HUES48 (cell line): Measurements from ENCODE around the gene U2AF1L4.

ENCODE experiments used
- H3K27ac ChIP-seq: one replicate; pipeline ENCODE4 v1.7.0; 2013; ENCODE audit warnings: low read depth, low read length, inconsistent platforms
- H3K27me3 ChIP-seq: 2 replicates; pipeline ENCODE4 v1.6.1; 2013; ENCODE audit warnings: mild to moderate bottlenecking, low read length; ENCODE audit not compliant: control insufficient read depth, insufficient read depth
- H3K36me3 ChIP-seq: 2 replicates; pipeline ENCODE4 v1.6.1; 2013; ENCODE audit warnings: low read length; ENCODE audit not compliant: control insufficient read depth, insufficient read depth
- H3K4me1 ChIP-seq: 2 replicates; pipeline ENCODE4 v1.6.1; 2013; ENCODE audit warnings: mild to moderate bottlenecking, low read length; ENCODE audit not compliant: control insufficient read depth, insufficient read depth
- H3K4me3 ChIP-seq: 2 replicates; pipeline ENCODE4 v1.5.1; 2013; ENCODE audit warnings: mild to moderate bottlenecking, low read depth, low read length
- H3K9ac ChIP-seq: 2 replicates; pipeline ENCODE4 v1.6.1; 2013; ENCODE audit warnings: mild to moderate bottlenecking, low read depth, low read length, moderate library complexity
- H3K9me3 ChIP-seq: 2 replicates; pipeline ENCODE4 v1.6.1; 2013; ENCODE audit warnings: low read length; ENCODE audit not compliant: control insufficient read depth, insufficient read depth

Gene U2AF1L4

DNA sequence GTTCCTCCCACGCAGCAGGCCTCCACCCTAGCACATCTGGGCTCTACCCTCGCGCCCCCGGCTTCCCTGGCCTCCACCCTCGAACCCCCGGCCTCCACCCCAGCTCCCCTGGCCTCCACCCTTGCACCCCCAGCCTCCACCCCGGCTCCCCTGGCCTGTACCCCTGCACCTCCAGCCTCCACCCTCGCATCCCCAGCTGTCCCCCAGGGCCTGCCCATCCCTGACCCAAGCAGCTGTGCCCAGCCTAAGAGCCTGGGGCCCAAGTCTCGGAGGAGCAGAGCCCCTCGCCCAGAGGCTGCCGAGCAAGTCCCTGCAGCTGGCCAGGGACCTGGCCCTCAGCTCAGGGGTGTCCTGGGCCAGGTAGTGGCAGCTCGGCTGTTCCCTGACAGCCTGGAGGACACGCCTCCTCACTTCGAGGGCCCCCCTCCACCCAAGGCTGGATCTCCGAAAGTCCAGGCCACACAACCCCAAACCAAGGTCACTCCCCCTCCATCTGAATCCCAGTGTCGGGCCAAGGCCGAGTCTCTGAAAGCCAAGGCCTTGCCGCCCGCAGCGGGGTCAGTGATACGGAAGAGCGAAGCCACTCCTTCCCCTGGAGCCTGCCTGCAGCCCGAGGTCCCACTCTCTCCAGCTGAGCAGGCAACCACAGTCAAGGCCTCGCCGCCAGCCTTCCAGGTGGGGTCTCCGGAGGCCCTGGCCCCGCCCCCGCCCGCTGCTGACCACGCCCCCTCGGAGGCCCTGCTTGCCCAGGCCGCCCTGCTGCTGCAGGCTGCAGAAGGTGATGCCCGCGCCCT lies 22.3 kb upstream of the U2AF1L4 start:
- no peak overlapping the region for H3K4me3 ChIP-seq
- no peaks in the 10 kb centered on the region for H3K27me3 ChIP-seq
- no peak overlapping the region for H3K9ac ChIP-seq
- H3K36me3 ChIP-seq: peaks cover 20% of the 10 kb centered on the region
- H3K9me3 ChIP-seq: no peaks in the 10 kb centered on the region
- H3K27ac ChIP-seq: no peak overlapping the region
- no peaks in the 10 kb centered on the region; the same call in 1 of the 2 replicates for H3K4me1 ChIP-seq

DNA sequence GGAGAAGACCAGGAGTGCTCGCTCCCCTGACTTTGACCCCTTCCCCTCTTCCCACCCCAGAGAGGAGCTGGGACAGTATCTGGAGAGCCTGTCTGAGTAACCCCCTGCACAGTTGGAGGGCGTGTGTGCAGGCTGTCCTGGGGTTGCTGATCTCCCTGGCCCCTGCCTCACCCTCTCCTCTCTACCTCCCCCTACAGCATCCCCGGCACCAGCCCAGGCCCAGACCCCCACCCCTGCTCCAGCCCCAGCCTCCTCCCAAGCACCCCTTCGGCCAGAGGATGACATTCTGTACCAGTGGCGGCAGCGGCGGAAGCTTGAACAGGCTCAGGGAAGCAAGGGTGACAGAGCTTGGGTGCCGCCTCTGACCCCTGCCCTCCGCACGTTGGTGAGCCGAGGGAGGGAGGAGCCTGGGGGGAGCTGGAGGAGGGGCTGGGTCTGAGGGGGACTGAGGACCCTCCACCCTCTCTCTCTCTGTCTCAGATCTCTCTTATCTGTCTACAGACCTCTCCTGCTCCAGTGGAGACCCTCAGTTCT lies 21.4 kb upstream of the U2AF1L4 start:
- Histone ChIP-seq H3K36me3 (peaks cover 29% of the 10 kb centered on the region), H3K9me3 (no peaks in the 10 kb centered on the region), H3K4me1 (no peaks in the 10 kb centered on the region; the same call in 1 of the 2 replicates), H3K27me3 (no peaks in the 10 kb centered on the region), H3K27ac (no peak overlapping the region), H3K4me3 (no peak overlapping the region), H3K9ac (no peak overlapping the region)

- H3K36me3 ChIP-seq: peaks cover 41% of the 10 kb centered on the region
- no peak overlapping the region for H3K9ac ChIP-seq
- no peaks in the 10 kb centered on the region for H3K9me3 ChIP-seq
- no peak overlapping the region for H3K4me3 ChIP-seq
- no peaks in the 10 kb centered on the region; the same call in 1 of the 2 replicates for H3K4me1 ChIP-seq
- H3K27me3 ChIP-seq: no peaks in the 10 kb centered on the region
- H3K27ac ChIP-seq: no peak overlapping the region
Measured at GRCh38 chr19:35764432-35765315, 19.5 kb upstream of the U2AF1L4 start.

- Histone ChIP-seq H3K36me3 (peaks cover 37% of the 10 kb centered on the region), H3K4me1 (peaks cover 9% of the 10 kb centered on the region; the same call in 1 of the 2 replicates), H3K9ac (no peak overlapping the region), H3K9me3 (no peaks in the 10 kb centered on the region), H3K27ac (no peak overlapping the region), H3K4me3 (no peak overlapping the region), H3K27me3 (no peaks in the 10 kb centered on the region; the same call in 1 of the 2 replicates)
Measured at GRCh38 chr19:35760711-35761349, 15.6 kb upstream of the U2AF1L4 start.

- Histone ChIP-seq H3K9me3 (no peaks in the 10 kb centered on the region), H3K4me1 (peaks cover 9% of the 10 kb centered on the region; the same call in 1 of the 2 replicates), H3K27ac (no peak overlapping the region), H3K9ac (no peak overlapping the region), H3K27me3 (peaks cover 3% of the 10 kb centered on the region; the same call in 1 of the 2 replicates), H3K36me3 (peaks cover 31% of the 10 kb centered on the region), H3K4me3 (no peak overlapping the region)
Measured at GRCh38 chr19:35759697-35760096, 14.5 kb upstream of the U2AF1L4 start.

- Histone ChIP-seq H3K4me3 (peak within 1 kb of the TSS; percentile 98), H3K36me3 (peaks cover 23% of the 10 kb centered on the region), H3K4me1 (peaks cover 9% of the 10 kb centered on the region; the same call in 1 of the 2 replicates), H3K9ac (peak within 1 kb of the TSS; percentile 89), H3K9me3 (no peaks in the 10 kb centered on the region), H3K27me3 (peaks cover 3% of the 10 kb centered on the region; the same call in 1 of the 2 replicates), H3K27ac (peak within 1 kb of the TSS; percentile 85)
Measured at GRCh38 chr19:35757749-35758608, 12.8 kb upstream of the U2AF1L4 start, which contains the start of gene PROSER3. TSS of gene PROSER3 (plus strand) at chr19:35758176. CDS start at chr19:35758216, 40 bp downstream.

DNA sequence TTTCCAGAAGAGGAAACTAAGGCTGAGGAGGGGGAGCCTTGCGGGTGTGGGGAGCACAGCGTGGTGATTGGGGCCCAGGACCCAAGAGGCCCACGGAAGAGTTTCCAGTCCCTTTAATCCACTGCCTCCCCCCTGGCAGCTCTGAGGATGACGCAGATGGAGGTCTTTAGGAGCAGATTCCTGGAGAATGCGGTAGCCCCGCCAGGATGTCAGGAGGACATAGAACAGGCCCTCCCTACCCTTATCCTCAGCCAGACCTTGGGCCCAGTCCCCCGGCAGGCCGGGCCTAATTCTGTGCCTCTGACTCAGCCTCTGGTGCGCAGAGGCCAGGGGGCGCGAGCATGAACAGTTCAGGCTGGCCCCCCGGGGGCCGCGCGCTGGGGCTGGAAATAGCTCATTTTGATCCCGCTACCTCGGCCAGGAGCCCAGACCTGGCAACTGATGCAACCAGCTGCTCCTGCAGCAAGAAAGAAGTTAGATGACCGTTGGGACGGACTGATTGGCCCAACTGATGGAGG lies 12.1 kb upstream of the U2AF1L4 start:
- Histone ChIP-seq H3K27me3 (peaks cover 3% of the 10 kb centered on the region; the same call in 1 of the 2 replicates), H3K27ac (peak overlapping the region; percentile 85), H3K9ac (peak overlapping the region; percentile 28), H3K9me3 (no peaks in the 10 kb centered on the region), H3K4me1 (peaks cover 9% of the 10 kb centered on the region; the same call in 1 of the 2 replicates), H3K36me3 (peaks cover 27% of the 10 kb centered on the region), H3K4me3 (peak overlapping the region; percentile 98)

GRCh38 chr19:35756377-35757230 lies 11.4 kb upstream of the U2AF1L4 start, which contains the start of gene HSPB6:
TSS of gene HSPB6 (minus strand) at chr19:35757029. CDS start at chr19:35757008, 21 bp downstream.
- H3K9me3 ChIP-seq: no peaks in the 10 kb centered on the region
- H3K4me1 ChIP-seq: peaks cover 9% of the 10 kb centered on the region; the same call in 1 of the 2 replicates
- peak within 1 kb of the TSS; percentile 28 for H3K9ac ChIP-seq
- H3K36me3 ChIP-seq: peaks cover 21% of the 10 kb centered on the region; the same call in 1 of the 2 replicates
- H3K4me3 ChIP-seq: peak within 1 kb of the TSS; percentile 98
- H3K27ac ChIP-seq: peak within 1 kb of the TSS; percentile 85
- peaks cover 3% of the 10 kb centered on the region; the same call in 1 of the 2 replicates for H3K27me3 ChIP-seq
